HG03108 (cell line): ENCODE results near the gene ATXN10.
A peak's percentile ranks its signal among the peaks of the same experiment; 100 is the strongest.
"Not testable (repeated sequence)": the region's sequence is repeated elsewhere in the genome, so short reads cannot be mapped to it uniquely, and the experiment has no call there.

Experiments
- ATAC-seq: cut with Tn5 transposase; IDR thresholded peaks from one replicate; pipeline ENCODE4 v1.9.1; 2021; ENCODE audit warnings: moderate library complexity; ENCODE audit not compliant: unreplicated experiment

The ATXN10 gene, protein sequence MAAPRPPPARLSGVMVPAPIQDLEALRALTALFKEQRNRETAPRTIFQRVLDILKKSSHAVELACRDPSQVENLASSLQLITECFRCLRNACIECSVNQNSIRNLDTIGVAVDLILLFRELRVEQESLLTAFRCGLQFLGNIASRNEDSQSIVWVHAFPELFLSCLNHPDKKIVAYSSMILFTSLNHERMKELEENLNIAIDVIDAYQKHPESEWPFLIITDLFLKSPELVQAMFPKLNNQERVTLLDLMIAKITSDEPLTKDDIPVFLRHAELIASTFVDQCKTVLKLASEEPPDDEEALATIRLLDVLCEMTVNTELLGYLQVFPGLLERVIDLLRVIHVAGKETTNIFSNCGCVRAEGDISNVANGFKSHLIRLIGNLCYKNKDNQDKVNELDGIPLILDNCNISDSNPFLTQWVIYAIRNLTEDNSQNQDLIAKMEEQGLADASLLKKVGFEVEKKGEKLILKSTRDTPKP

GRCh38 chr22:45671783-45672563 is at the start of gene ATXN10:
ATXN10 (plus strand) TSS chr22:45671834; CDS start chr22:45672064, 230 bp downstream.
- peak; percentile 47 for ATAC-seq

- no peak for ATAC-seq
Observed at GRCh38 chr22:45621836-45622600, 49.6 kb upstream of the ATXN10 start.

DNA sequence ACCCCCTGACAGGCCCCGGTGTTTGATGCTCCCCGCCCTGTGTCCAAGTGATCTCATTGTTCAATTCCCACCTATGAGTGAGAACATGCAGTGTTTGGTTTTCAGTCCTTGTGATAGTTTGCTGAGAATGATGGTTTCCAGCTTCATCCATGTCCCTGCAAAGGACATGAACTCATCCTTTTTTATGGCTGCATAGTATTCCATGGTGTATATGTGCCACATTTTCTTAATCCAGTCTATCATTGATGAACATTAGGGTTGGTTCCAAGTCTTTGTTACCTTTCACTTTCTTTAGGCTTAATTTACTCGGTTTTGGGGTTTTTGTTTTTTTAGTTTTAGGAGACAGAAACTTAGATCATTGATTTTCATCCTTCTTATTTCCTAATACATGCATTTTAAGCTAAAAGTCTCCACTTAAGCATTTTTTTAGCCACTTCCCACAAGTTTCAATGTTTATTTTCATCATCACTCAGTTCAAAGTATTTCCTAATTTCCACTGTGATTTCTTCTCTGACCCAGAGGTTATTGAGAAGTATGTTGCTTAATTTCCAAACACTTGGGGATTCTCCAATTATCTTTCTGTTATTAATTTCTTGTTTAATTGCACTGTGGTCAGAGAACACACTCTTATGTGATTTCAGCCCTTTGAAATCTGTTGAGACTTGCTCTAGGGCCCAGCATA is 48.0 kb upstream of the ATXN10 start:
- ATAC-seq, result not testable (repeated sequence)

DNA sequence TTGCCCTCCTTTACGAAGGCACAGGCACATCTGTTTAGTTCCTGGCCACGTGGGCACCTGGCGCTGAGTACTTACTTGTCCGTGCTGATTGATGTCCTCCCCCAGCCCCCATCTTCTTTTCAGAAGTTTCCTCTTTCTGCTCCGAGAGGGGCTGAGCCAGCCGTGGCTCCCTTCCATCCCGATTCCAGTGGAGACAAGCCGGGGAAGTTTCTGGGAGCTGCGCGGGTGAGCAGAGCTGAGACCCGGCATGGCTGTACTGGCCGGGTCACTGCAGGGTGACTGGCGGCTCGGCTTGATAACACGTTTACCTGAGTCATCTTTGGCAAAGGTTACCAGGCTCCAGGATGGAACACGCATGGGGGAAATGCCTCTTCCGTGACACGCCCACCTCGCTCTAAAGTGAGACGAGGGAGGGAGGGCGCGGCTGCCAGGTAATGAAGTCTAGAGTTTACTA is 45.4 kb upstream of the ATXN10 start:
- ATAC-seq, result no peak

DNA sequence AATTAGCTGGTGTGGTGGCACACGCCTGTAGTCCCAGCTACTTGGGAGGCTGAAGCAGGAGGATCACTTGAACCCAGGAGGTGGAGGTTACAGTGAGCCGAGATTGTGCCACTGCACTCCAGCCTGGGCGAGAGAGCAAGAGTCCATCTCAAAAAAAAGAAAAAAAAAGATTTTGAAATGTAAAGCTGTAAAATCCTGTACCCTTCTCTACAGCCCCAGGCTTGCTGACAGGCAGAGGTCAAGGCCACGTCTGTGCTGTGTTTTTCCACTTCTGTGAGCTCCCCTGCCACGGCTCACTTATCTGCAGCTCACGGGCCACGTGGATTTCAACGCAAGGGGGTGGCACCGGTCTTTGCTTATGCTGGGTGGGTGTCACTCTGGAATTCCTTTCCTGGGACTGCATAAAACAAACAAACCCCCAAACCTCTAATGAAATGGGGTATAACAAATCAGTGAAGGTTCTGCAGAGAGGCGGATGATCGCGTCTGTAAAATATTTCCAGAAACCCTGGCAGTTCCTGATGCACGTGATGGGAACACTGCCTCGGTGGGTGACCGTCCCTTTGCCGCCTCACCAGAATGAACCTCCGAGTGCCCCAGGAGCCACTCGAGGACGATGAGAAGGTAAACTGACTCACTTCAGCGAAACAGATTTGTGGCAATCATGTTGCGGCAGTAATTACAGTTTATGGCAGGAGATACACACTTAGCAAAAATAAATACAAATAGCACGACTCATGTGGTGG is 44.0 kb upstream of the ATXN10 start:
- no peak for ATAC-seq

DNA sequence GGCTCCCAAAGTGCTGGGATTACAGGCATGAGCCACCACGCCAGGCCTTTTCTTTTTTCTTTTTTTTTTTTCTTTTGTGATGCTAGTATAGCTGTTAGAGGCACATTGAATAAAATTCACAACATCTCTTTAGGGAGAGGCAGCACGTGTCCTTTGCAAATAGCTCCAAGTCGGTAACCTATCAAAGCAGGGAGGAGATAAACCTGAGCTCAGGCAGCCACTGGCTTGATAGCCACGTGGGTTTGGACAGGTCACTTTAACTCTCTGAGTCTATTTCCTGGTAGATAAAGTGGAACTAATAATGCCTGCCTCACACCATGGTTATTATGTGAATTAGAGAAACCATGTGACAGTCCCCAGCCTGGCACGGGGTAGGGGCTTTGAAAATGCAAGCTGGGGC is 43.1 kb upstream of the ATXN10 start:
- ATAC-seq, result no peak

DNA sequence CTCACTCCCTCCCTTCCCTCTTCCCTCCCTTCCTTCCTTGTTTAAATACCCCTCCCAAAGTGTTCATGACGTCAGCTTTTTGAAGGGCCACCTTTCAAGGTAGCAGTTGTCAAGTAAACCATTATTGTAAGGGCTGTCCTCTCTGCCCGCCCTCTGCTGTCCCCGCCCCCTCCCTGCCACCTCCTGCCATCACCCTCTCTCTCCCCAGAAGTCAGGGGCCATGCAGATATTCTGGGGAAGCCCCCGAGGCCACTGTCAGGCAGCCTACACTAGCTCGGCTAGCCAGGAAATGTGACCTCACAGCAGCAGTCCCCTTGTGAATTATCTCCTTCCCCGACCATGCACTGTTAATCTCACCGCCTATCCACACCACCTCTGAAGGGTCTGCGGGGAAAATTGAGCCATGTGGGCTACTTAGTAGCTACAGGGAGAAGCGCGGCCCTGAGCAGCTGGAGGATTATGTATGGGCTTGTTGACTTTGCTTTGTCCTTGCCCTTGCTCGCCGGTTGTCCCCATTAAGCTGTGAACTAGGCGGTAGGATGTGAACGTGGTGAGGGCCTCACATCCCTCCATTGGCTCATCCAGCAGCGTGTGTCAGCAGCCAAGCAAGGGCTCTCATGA is 42.1 kb upstream of the ATXN10 start:
- no peak for ATAC-seq

DNA sequence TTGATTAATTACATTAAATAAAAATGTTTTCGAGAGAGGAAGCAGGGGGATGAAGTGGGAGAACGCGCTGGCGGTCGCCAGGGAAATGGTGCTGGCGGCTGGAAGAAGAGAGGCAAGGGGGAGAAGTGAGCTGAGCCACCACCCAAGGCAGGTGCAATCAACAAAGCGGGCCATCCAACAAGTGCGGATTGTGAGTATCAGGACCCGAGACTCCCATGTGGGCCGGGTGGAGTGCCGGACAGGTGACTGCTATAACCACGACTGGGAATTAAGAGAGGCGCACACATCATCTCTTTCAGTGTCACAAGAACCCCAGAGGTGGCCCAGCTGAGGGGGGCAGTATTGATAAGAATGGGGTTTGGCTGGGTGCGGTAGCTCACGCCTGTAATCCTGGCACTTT is 41.2 kb upstream of the ATXN10 start:
- ATAC-seq, result no peak

DNA sequence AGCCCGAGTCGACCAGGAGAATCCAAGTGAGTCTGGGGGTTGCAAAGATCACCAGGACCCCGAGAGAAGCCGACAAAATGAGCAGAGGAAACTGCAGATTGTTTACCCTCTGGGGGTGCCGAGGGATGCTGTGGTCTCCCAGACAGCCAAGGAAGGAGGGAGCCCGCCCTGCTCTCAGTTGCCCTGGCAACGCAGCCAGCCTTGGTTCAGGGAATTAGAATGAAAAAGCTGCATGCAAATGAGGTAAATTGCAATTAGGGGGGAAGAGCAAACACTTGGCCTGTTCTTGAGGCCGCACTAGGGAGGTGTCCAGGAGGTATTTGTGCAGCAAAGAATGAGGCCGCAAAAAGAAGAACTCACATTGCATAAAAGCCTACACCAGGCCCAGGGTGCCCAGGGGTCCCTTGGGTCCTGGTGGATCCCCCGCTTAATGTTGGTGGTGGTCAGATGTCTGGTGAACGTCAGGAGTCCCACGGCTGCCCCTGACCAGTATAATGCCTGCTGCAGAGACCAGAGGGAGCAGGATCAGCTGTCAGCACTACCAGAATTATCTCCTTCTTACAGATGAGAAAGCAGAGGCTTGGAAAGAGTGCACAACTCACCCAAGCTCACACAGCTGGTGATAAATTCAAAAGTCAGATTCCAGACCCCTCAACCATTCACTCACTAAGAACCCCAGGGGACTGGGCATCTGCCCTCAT is 40.3 kb upstream of the ATXN10 start:
- no peak for ATAC-seq

- no peak for ATAC-seq
Observed at GRCh38 chr22:45631841-45632238, 39.8 kb upstream of the ATXN10 start.

GRCh38 chr22:45632791-45633515 is 38.7 kb upstream of the ATXN10 start:
- no peak for ATAC-seq

GRCh38 chr22:45636683-45637082 is 35.0 kb upstream of the ATXN10 start:
- no peak for ATAC-seq

DNA sequence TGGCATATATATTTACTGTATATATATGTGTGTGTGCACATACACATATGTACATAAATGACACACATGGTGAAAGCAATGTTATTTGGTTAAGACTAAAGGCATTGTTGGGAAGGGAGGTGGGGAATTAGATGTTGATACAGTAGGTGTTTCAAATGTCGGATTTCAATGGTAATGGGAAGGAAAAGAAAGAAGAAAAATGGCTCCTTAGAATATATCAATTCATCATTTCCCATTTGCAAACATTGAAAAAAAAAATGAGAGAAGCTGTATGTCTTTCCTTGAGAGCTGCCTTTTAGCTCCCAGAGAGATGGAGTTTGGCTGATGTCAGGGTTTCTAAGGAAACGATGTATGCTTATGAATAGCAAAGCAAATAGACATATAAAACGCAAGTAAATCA is 33.4 kb upstream of the ATXN10 start:
- ATAC-seq, result no peak

GRCh38 chr22:45638834-45639746 is 32.5 kb upstream of the ATXN10 start:
- ATAC-seq, result no peak

DNA sequence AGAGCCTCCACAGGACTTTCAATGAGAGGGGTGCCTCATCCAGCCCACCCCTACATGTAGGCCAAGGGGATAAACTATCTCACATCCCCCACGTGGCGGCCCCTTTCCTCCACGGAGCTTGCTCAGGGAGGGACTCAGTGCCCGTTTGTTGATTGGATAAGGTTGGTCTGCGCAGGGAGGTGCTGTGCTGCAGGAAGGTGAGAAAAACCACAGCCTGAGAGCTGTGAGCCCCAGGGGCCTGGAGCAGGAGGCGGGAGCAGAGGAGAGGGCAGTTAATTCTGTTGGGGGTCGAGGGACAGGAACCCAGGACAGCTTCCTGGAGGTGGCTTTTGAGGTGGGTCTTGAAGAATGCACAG is 31.9 kb upstream of the ATXN10 start:
- ATAC-seq, result no peak

- no peak for ATAC-seq
Observed at GRCh38 chr22:45640291-45640940, 31.2 kb upstream of the ATXN10 start.
